Measurements from ENCODE around the gene HBQ1.
"Not testable (repeated sequence)": the region's sequence is repeated elsewhere in the genome, so short reads cannot be mapped to it uniquely, and the experiment has no call there.

Gene HBQ1

DNA sequence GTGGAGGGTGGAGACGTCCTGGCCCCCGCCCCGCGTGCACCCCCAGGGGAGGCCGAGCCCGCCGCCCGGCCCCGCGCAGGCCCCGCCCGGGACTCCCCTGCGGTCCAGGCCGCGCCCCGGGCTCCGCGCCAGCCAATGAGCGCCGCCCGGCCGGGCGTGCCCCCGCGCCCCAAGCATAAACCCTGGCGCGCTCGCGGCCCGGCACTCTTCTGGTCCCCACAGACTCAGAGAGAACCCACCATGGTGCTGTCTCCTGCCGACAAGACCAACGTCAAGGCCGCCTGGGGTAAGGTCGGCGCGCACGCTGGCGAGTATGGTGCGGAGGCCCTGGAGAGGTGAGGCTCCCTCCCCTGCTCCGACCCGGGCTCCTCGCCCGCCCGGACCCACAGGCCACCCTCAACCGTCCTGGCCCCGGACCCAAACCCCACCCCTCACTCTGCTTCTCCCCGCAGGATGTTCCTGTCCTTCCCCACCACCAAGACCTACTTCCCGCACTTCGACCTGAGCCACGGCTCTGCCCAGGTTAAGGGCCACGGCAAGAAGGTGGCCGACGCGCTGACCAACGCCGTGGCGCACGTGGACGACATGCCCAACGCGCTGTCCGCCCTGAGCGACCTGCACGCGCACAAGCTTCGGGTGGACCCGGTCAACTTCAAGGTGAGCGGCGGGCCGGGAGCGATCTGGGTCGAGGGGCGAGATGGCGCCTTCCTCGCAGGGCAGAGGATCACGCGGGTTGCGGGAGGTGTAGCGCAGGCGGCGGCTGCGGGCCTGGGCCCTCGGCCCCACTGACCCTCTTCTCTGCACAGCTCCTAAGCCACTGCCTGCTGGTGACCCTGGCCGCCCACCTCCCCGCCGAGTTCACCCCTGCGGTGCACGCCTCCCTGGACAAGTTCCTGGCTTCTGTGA is 3.5 kb upstream of the HBQ1 start, which contains the start of gene HBA1:
Gene HBA1 (plus strand): TSS at position 204 of the 906 bp plus-strand sequence. CDS start 37 bp downstream, at position 241.
- not testable (repeated sequence) for DNase-seq (ENCODE audit: low spot score)

DNA sequence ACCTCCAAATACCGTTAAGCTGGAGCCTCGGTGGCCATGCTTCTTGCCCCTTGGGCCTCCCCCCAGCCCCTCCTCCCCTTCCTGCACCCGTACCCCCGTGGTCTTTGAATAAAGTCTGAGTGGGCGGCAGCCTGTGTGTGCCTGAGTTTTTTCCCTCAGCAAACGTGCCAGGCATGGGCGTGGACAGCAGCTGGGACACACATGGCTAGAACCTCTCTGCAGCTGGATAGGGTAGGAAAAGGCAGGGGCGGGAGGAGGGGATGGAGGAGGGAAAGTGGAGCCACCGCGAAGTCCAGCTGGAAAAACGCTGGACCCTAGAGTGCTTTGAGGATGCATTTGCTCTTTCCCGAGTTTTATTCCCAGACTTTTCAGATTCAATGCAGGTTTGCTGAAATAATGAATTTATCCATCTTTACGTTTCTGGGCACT is 2.9 kb upstream of the HBQ1 start:
- no peak for DNase-seq (ENCODE audit: low spot score)

DNA sequence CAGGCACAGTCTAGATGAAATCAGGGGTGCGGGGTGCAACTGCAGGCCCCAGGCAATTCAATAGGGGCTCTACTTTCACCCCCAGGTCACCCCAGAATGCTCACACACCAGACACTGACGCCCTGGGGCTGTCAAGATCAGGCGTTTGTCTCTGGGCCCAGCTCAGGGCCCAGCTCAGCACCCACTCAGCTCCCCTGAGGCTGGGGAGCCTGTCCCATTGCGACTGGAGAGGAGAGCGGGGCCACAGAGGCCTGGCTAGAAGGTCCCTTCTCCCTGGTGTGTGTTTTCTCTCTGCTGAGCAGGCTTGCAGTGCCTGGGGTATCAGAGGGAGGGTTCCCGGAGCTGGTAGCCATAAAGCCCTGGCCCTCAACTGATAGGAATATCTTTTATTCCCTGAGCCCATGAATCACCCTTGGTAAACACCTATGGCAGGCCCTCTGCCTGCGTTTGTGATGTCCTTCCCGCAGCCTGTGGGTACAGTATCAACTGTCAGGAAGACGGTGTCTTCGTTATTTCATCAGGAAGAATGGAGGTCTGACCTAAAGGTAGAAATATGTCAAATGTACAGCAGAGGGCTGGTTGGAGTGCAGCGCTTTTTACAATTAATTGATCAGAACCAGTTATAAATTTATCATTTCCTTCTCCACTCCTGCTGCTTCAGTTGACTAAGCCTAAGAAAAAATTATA is 2.1 kb upstream of the HBQ1 start:
- DNase-seq (ENCODE audit: low spot score): no peak

DNA sequence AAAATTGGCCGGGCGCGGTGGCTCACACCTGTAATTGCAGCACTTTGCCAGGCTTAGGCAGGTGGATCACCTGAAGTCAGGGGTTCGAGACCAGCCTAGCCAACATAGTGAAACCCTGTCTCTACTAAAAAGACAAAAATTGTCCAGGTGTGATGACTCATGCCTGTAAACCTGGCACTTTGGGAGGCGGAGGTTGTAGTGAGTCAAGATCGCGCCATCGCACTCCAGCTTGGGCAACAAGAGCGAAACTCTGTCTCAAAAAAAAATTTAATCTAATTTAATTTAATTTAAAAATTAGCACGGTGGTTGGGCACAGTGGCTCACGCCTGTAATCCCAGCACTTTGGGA is 1.6 kb upstream of the HBQ1 start:
- DNase-seq (ENCODE audit: low spot score): no peak

DNA sequence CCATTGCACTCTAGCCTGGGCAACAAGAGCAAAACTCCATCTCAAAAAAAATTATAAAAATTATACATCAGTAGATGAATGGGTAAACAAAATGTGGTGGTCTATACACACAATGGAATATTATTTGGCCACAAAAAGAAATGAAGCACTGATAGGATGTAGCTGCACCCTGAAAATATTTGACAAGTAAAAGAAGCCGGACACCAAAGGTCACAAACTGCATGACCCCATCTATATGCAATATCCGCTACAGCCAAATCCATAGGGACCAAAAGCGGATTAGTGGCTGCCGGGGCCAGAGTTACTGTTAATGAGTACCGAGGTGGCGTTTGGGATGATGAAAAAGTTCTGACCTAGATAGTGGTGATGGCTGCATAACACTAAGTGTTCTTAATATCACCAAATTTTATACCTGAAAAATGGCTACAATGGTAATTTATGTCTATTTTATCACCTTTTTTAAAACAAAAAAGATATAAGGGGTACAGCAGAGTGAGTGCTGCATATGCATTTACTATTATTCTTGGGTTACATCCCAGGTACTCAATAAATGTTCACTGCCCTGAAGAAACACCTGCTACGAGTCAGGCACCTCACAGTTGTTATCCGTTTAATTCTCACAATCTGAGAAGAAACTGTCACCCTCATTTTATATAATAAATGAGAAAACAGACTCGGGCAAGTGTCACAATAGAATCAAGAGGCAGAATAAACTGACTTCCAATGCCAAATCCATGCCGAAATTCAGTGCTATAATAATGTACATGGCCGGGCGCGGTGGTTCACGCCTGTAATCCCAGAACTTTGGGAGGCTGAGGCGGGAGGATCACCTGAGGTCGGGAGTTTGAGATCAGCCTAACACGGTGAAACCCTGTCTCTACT is 807 bp upstream of the HBQ1 start:
- no peak for DNase-seq (ENCODE audit: low spot score)

DNA sequence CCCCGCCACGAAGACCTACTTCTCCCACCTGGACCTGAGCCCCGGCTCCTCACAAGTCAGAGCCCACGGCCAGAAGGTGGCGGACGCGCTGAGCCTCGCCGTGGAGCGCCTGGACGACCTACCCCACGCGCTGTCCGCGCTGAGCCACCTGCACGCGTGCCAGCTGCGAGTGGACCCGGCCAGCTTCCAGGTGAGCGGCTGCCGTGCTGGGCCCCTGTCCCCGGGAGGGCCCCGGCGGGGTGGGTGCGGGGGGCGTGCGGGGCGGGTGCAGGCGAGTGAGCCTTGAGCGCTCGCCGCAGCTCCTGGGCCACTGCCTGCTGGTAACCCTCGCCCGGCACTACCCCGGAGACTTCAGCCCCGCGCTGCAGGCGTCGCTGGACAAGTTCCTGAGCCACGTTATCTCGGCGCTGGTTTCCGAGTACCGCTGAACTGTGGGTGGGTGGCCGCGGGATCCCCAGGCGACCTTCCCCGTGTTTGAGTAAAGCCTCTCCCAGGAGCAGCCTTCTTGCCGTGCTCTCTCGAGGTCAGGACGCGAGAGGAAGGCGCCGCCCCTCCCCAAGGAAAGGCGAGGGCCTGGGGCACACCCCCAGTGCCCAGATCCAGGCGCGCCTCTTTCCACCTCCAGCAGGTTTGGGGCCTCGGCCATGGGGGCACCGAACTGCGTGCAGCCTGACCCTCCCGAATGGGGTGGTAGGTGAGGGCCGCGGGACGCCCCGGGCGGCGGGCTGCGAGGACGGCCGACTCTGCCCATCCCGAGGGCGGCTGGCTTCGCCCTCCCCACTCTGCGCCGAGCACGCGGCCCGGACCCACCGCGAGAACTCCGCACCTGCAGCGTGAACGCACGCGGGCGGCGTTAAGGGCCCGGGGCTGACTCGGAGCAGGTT is 664 bp downstream of the HBQ1 start:
- peak; percentile 77 for DNase-seq (ENCODE audit: low spot score)

DNA sequence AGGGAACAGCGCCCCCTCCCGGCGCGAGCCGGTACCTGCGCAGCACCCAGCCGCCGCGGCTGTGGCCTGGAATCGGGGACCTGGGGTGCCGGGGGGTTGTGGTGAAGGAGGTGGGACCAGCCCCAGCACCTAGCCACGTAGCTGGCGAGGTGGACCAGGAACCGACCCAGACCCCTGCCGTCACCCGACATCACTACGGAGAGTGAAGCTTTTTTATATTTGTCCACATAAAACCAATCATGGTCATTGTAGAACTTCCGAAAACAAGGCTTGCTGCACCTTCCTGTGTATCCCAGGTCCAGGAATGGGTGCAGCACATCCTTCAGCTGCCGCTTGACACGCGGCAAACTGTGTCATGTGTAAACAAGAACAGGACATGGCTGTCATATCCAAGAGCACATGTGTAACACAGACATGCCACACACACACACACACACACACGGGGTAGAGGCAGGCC is 1.3 kb downstream of the HBQ1 start:
- peak; percentile 9 for DNase-seq (ENCODE audit: low spot score)

DNA sequence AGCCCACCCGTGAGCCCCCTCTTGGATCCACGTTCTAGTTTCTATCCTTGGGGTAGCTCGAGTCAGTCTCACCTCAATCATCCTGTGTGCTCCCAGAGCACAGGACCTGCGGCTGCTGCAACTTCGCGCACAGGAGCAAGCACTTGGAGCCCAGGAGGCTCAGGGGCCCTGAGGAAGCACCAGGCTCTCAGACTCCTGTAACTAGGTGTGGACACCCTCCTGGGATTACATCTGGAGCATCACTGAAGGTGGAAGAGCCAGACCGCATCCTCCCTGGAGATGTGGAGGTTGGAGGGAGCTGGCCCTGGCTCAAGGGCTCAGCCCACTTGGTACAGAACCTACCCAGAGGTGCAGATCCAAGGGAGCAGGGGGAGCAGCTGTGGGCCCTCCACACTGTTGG is 2.7 kb downstream of the HBQ1 start:
- no peak for DNase-seq (ENCODE audit: low spot score)

DNA sequence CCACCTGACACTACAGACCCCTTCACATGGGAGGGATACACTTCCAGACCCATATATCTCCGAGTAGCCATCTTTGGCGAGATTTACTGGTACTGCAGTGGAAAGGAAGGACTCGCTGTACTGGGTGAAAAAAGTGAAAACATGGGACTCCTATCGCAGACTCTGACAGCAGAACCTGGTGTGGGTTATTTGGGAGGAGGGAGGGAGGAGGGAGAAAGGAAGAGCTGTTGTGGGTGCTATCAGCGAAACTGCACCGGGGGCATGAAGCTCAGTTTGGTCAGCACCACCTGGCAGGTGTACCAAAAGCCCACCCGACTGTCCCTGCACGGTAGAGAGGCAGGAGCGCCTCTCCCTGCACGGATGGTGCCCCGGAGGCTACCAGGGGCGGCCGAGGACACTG is 5.0 kb downstream of the HBQ1 start:
- DNase-seq (ENCODE audit: low spot score): no peak

DNA sequence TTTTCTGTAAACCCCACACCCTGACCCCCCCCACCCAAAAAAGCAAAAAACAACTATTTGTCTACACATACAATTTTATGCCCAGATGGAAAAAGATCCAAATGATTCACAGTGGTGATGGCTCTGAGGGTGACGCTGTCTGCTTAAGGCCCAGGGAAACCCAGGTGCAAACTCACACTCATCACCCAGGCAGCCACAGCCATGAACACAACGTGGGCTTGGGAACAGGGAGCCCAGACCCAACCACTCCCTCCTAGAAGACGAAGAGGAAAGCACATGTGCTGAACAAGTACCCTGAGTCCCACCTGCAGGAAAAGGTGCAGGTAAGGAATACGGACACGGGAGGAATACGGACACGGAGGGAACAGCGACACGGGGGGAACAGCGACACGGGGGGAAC is 5.4 kb downstream of the HBQ1 start:
- DNase-seq (ENCODE audit: low spot score): no peak

DNA sequence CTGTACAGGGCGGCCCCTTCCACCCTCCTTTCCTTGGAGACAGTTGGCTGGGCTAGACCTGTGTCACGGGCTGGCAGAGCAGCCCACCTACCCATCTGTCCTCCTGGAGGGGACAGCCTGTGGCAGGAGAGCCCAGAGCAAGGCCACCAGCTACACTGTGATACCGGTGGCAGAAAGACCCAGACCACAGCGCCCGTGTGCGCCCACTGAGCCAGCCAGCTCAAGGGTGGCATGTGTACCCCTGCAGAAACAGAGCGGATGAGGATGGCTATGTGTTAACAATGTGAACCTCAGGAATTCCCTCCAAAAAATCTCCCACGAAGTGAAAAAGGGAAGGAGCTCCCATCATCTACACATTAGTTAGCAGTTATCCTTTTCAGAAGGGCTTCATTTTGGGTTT is 7.1 kb downstream of the HBQ1 start:
- DNase-seq (ENCODE audit: low spot score): no peak

DNA sequence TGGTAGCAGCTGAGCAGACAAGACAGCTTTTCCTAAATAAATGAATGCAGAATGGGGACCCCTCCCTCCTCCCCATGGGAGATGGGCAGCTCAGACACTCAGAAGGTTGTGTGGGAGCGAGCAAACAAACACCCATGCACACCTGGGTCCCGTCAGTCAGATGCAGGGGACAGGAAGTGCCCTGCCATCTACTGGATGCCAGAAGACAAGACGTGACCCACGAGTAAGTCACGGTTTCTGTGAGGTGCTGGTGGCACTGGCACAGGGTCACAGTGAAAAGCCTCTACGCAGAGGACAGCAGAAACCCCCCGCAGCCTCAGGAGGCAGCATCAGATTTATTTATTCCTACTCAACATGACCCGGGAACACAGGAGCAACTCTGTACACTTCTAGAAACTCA is 8.4 kb downstream of the HBQ1 start:
- peak; percentile 9 for DNase-seq (ENCODE audit: low spot score)

DNA sequence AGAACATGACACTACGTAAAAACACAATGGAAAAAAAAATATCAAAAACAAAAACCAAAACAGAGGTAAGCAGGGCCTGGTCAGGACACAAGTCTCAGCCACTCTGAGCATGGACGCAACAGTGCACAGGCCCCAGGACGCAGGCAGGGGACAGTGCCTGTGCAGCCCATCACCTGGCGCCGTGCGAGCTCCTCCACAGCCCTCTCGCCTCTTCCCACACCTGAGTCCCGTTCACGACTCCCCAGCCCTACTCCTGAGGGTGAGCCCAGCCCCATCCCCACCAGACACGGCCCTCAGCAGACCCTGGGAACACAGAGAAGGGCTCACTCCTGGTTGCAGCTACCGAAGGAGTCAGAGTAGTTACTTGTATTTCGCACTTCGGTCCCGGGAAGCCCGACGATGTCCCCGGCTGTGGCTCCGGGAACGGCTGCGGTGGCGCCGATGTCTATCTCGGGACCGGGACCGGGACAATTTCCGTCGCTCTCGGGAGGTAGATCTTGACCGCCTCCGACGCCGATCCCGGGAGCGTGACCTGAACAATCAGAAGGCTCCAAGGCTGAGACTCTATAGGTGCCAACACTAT is 9.4 kb downstream of the HBQ1 start:
- no peak for DNase-seq (ENCODE audit: low spot score)

DNA sequence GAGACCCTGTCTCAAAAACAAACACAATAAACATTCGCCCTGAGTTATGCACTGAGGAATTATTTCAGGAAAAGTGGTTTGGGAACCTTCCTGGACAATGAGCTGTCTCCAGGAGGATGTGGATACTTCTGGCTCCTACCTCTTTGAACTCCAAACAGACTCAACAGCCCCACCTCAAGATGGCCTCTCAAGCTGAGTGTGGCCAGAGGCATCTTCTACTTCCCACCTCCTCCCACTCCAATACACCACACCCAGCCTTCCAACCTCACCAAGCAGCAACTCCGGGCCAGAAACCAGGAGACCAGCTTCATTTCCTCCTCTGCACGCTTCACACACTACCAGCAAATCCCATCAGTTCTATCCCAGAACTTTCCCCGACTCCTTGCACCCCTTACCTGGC is 11.6 kb downstream of the HBQ1 start:
- no peak for DNase-seq (ENCODE audit: low spot score)

DNA sequence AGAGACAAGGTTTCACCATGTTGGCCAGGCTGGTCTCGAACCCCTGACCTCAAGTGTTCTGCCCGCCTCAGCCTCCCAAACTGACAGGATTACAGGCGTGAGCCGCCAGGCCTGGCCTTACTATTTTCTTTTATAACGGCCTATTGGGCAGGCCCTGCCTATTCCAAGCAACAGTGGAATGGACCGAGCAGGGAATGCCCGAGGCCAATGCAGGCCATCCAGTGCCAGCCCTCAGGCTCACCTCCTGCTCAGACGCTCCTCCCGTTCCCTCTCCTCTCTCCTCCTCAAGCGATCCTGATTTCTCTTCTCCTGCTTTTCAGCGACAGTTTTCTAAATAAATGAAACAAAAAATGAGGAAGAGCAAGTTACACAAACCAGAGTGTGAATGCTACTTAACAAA is 12.4 kb downstream of the HBQ1 start:
- DNase-seq (ENCODE audit: low spot score): no peak

DNA sequence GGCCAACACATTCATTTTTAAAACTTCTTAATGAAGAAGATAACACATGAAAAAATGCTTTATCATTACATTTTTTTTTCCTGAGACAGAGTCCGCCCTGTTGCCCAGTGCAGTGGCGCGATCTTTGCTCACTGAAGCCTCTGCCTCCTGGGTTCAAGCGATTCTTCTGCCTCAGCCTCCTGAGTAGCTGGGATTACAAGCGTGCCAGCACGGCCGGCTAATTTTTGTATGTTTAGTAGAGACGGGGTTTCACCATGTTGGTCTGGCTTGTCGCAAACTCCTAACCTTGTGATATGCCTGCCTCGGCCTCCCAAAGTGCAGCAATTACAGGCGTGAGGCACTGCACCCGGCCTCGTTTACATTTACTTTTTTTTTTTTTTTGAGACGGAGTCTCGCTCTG is 13.2 kb downstream of the HBQ1 start:
- DNase-seq (ENCODE audit: low spot score): no peak

DNA sequence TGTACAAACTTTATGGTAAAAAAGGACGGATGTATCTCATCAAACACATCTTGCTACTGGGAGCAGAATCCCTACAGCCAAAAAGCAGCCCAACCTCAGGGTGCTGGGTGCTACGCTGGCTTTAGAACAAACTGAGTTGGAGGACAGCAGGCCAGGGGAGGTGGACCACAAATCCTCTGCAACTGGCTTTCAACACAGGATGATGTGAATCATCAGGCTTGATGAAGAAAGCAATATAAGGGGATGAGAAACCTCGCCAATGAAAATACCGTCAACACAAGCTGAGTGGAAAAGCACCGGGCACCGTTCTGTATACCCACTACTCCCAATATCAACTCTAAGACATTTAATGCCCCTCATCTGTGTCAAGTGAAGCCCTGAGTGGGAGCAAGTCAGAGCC is 14.3 kb downstream of the HBQ1 start:
- no peak for DNase-seq (ENCODE audit: low spot score)

DNA sequence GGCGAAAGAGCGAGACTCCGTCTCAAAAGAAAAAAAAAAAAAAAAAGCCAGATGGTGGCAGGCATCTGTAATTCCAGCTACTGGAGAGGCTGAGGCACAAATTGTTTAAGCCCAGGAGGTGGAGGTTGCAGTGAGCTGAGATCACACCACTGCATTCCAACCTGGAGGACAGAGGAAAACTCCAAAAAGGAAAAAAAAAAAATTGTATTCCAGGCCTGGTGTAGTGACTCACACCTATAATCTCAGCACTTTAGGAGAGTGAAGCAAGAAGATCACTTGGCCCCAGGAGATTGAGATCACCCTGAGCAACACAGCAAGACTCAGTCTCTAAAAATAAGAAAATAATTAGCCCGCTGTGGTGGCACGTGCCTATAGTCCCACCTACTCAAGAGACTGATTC is 20.1 kb downstream of the HBQ1 start:
- DNase-seq (ENCODE audit: low spot score): peak; percentile 76

DNA sequence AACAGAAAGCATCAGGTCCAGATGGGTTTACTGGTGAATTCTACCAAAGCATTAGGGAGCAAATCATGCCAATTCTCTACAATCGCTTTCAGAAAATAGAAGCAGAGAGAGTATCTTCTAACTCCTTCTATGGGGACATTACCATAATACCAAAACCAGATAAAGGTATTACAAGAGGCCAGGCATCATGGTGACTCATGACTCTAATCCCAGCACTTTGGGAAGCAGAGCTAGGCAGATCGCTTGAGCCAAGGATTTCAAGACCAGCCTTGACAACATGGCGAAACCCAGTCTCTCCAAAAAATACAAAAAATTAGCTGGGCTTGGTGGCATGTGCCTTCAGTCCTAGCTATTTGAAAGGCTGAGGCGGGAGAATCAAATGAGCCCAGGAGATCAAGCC is 23.0 kb downstream of the HBQ1 start:
- no peak for DNase-seq (ENCODE audit: low spot score)

DNA sequence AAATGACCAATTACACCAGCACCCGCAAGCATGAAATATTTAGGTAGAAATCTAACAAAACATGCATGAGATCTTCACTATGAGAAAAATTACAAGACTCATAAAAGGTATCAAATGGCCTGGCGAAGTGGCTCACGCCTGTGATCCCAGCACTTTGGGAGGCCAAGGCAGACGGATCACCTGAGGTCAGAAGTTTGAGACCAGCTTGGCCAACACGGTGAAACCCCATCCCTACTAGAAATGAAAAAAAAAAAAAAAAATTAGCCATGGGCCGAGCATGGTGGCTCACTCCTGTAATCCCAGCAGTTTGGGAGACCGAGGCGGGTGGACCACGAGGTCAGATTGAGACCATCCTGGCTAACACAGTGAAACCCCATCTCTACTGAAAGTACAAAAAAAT is 23.8 kb downstream of the HBQ1 start:
- not testable (repeated sequence) for DNase-seq (ENCODE audit: low spot score)

DNA sequence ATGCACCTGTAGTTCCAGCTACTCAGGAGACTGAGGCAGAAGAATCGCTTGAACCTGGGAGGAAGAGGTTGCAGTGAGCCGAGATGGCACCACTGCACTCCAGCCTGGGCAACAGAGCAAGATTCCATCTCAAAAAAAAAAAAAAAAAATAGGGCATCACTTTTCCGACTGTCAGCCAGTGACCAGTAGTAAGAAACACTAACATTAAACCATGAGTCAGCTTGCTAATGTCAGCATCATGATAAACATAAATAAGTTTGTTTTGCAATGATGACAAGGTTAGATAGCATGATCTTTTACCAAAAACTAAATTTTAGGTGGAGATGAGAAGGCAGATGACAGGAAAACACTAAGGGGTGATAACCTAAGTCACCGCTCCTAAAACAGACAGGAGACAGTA is 29.1 kb downstream of the HBQ1 start:
- not testable (repeated sequence) for DNase-seq (ENCODE audit: low spot score)
